Stomach (tissue), 4 donors: Measurements from ENCODE around the gene RASAL2.

Experiments
- POLR2A ChIP-seq, 4 donors: fragments of 450-650 bp; IDR thresholded peaks; one replicate each; pipeline ENCODE4 v1.6.1; 2016; ENCODE audit warnings: antibody characterized with exemption in 4 of 4, control low read depth in 2 of 4, mild to moderate bottlenecking in 1 of 4, moderate library complexity in 1 of 4
- TF ChIP-seq, protein P1 (sequence below), 7 experiments: fragments of 450-650 bp in 4 of 7; fragments of 200-600 bp in 3 of 7; sonication (generic) in 3 of 7; IDR thresholded peaks; one replicate each; pipeline ENCODE4 v1.5.1; 2016 to 2019; ENCODE audit warnings: antibody characterized with exemption in 7 of 7, control low read depth in 2 of 7, mild to moderate bottlenecking in 1 of 7

DNA sequence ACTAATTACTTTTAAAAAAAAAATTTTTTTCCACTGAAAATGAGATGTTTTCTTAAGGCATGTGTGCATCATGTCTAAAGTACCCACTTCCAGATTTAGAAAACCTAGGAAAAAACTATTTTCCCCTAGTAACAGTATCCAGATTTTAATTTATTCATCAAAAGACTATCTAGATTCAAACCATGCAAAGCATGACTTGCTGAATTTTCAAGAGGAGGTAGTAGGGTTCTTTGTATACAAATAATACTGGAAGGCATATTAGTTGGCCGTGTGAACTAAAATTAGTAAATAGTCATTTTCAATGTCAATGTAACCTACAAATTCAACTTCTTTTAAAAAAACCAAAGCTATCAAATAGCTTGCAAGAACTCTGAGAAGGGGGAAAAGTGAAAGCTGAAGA, 213.4 kb downstream of the RASAL2 start:
- TF ChIP-seq POLR2A (IDR thresholded peaks at IDR 0.05): no peak
- TF ChIP-seq, protein P1, sequence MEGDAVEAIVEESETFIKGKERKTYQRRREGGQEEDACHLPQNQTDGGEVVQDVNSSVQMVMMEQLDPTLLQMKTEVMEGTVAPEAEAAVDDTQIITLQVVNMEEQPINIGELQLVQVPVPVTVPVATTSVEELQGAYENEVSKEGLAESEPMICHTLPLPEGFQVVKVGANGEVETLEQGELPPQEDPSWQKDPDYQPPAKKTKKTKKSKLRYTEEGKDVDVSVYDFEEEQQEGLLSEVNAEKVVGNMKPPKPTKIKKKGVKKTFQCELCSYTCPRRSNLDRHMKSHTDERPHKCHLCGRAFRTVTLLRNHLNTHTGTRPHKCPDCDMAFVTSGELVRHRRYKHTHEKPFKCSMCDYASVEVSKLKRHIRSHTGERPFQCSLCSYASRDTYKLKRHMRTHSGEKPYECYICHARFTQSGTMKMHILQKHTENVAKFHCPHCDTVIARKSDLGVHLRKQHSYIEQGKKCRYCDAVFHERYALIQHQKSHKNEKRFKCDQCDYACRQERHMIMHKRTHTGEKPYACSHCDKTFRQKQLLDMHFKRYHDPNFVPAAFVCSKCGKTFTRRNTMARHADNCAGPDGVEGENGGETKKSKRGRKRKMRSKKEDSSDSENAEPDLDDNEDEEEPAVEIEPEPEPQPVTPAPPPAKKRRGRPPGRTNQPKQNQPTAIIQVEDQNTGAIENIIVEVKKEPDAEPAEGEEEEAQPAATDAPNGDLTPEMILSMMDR (IDR thresholded peaks at IDR 0.05): no peak
